ENCODE results near the gene RBM39. TPM values are rescaled to one million over a fixed set of nuclear protein-coding genes. Genes with fewer than 3 reads are reported as not detected.

The RBM39 gene
- total and polyA plus RNA-seq, 8 donors, result 98.7 to 426 (median 134) TPM

GRCh38 chr20:35704514-35705261, 37.4 kb downstream of the RBM39 start:
- H3K27me3 ChIP-seq, result no peaks in the 10 kb centered on the region
- no peaks in the 10 kb centered on the region for H3K9me3 ChIP-seq
- H3K27ac ChIP-seq, result no peak overlapping the region
- FAIRE-seq (no peak), ATAC-seq (no peak), DNase-seq (no peak)
- peaks cover 9 to 64% (median 40%) of the 10 kb centered on the region in 3 donors for H3K36me3 ChIP-seq
- no peak overlapping the region for H3K4me3 ChIP-seq
- TF ChIP-seq CTCF (IDR thresholded peaks at IDR 0.05), result no peak
- peaks cover 0 to 8% (median 6%) of the 10 kb centered on the region in 3 donors for H3K4me1 ChIP-seq
- 80 to 83% methylated on average over 5 of the region's 5 CpGs for WGBS, 2 donors
- intact Hi-C loops (cut with DNase I), result no loop called here

GRCh38 chr20:35702824-35703695, 39.0 kb downstream of the RBM39 start:
- no peaks in the 10 kb centered on the region for H3K27me3 ChIP-seq
- intact Hi-C loops (cut with DNase I), result no loop called here
- DNase-seq, result no peak
- peaks cover 0 to 12% (median 6%) of the 10 kb centered on the region in 3 donors for H3K4me1 ChIP-seq
- no peak overlapping the region for H3K27ac ChIP-seq
- H3K36me3 ChIP-seq, result peaks cover 9 to 50% (median 40%) of the 10 kb centered on the region in 3 donors
- no peaks in the 10 kb centered on the region for H3K9me3 ChIP-seq
- no peak for TF ChIP-seq CTCF (IDR thresholded peaks at IDR 0.05)
- 68 to 78% methylated on average over 4 of the region's 4 CpGs for WGBS, 2 donors
- H3K4me3 ChIP-seq, result no peak overlapping the region
- ATAC-seq, result no peak
- FAIRE-seq, result no peak

GRCh38 chr20:35702051-35702823, 39.8 kb downstream of the RBM39 start:
- ATAC-seq (no peak), FAIRE-seq (no peak), DNase-seq (no peak)
- no peaks in the 10 kb centered on the region for H3K9me3 ChIP-seq
- intact Hi-C loops (cut with DNase I), result no loop called here
- H3K4me3 ChIP-seq, result no peak overlapping the region
- no peak for TF ChIP-seq CTCF (IDR thresholded peaks at IDR 0.05)
- H3K27me3 ChIP-seq, result no peaks in the 10 kb centered on the region
- H3K4me1 ChIP-seq, result peaks cover 0 to 15% (median 6%) of the 10 kb centered on the region in 3 donors
- no peak overlapping the region for H3K27ac ChIP-seq
- peaks cover 9 to 47% (median 39%) of the 10 kb centered on the region in 3 donors for H3K36me3 ChIP-seq
- WGBS, 2 donors, result 85 to 87% methylated on average over 12 of the region's 12 CpGs

GRCh38 chr20:35700625-35701148, 41.4 kb downstream of the RBM39 start:
- Histone ChIP-seq H3K27ac (no peak overlapping the region), H3K36me3 (peaks cover 9 to 34% (median 23%) of the 10 kb centered on the region in 3 donors), H3K27me3 (no peaks in the 10 kb centered on the region), H3K4me1 (peaks cover 0 to 15% (median 6%) of the 10 kb centered on the region in 3 donors), H3K9me3 (no peaks in the 10 kb centered on the region), H3K4me3 (peak overlapping the region in 1 of 4 donors; percentile 89)
- intact Hi-C loops (cut with DNase I), result no loop called here
- FAIRE-seq, result no peak
- no peak for DNase-seq
- TF ChIP-seq CTCF (IDR thresholded peaks at IDR 0.05), result no peak
- ATAC-seq, result no peak
- WGBS, 2 donors, result 85 to 88% methylated on average over 7 of the region's 7 CpGs
